ENCODE data around the gene EFNA2. TPM values are rescaled to one million over a fixed set of nuclear protein-coding genes. Genes with fewer than 3 reads are reported as not detected.

The EFNA2 gene
- polyA plus RNA-seq, 1 of the 3 experiments (the other 2 are of a cell fraction), result 1.1 TPM

DNA sequence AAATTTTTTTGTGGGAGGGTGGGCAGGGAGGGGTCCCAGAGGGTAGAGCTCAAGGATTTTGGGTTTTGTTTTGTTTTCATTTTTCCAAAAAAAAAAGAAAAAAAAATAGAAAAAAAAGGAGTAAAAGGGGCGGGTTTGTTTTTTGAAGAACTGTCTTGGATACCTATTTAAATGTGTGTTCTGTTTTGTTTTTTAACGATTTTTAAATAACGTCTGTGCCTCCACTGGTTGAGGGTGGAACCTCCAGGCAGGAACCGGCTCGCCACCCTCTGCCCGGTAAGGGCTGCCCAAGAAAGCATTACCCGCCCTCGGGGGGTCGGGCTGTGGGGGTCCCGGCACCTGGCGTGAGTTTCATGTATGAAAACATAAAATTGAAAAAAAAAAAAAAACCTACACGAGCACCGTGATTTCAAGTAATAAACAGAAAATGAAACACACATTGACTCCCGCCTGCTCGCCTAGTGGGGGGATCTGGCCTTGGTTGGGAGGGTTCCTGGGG is 26.9 kb upstream of the EFNA2 start:
- peaks cover 54 to 65% of the 10 kb centered on the region in 2 experiments for H3K4me1 ChIP-seq (ENCODE audit: control insufficient read depth in 1 of 2, insufficient read depth in 2 of 2, low read depth in 1 of 2, low read length in 1 of 2)
- 56% methylated on average over 15 of the region's 15 CpGs for WGBS (ENCODE audit: low lambda C conversion rate)
- DNase-seq, result no peak
- peaks cover 59% of the 10 kb centered on the region for H3K79me2 ChIP-seq (ENCODE audit: insufficient read depth)
- peaks cover 37 to 49% of the 10 kb centered on the region in 2 experiments for H3K36me3 ChIP-seq (replicated peaks in 1 of 2; ENCODE audit: control insufficient read depth in 1 of 2, insufficient read depth in 2 of 2, low read length in 1 of 2)
- peak overlapping the region; percentile 83 to 90 for H3K27ac ChIP-seq (ENCODE audit: low read depth in 2 of 2, low read length in 1 of 2)
- no peaks in the 10 kb centered on the region for H3K27me3 ChIP-seq (ENCODE audit: insufficient read depth)
- peaks cover 52% of the 10 kb centered on the region for H4K20me1 ChIP-seq (ENCODE audit: insufficient read depth)
- no peak overlapping the region for H3K4me3 ChIP-seq (ENCODE audit: low read depth in 2 of 2, low read length in 1 of 2)
- ChIA-PET POLR2A (interaction anchor here (2.6 to 4.8 kb wide), 2 partner anchors 10 to 15 kb away, joined by 9 to 34 read pairs; partner anchors contain the start of gene CIRBP), CTCF (interaction anchor here (3.1 to 18.6 kb wide), 3 partner anchors 7 to 16 kb away, joined by 13 to 594 read pairs (median 99); partner anchors contain the start of genes ATP5F1D and MIDN)
- H3F3A ChIP-seq (replicated peaks; ENCODE audit: insufficient read depth), result peaks cover 62% of the 10 kb centered on the region
- peak overlapping the region; percentile 41; the same call in 1 of the 2 replicates for H3K4me2 ChIP-seq
- no peak for TF ChIP-seq TCF12 (IDR thresholded peaks at IDR 0.05)
- TF ChIP-seq JUND (IDR thresholded peaks at IDR 0.05), result no peak
- no peak for TF ChIP-seq SMC3 (IDR thresholded peaks at IDR 0.05; ENCODE audit: low read depth, low read length)
- TF ChIP-seq YY1 (IDR thresholded peaks at IDR 0.05; ENCODE audit: low read depth), result no peak
- no peak for TF ChIP-seq EP300 (IDR thresholded peaks at IDR 0.05; ENCODE audit: borderline replicate concordance in 1 of 2, low read depth in 1 of 2, low read length in 1 of 2)
- no peak for TF ChIP-seq RCOR1 (IDR thresholded peaks at IDR 0.05; ENCODE audit: low read length)
- no peak for TF ChIP-seq RAD21 (IDR thresholded peaks at IDR 0.05; ENCODE audit: low read length)
- TF ChIP-seq RXRA (IDR thresholded peaks at IDR 0.05; ENCODE audit: borderline replicate concordance, low read depth), result no peak
- TF ChIP-seq, protein P1, sequence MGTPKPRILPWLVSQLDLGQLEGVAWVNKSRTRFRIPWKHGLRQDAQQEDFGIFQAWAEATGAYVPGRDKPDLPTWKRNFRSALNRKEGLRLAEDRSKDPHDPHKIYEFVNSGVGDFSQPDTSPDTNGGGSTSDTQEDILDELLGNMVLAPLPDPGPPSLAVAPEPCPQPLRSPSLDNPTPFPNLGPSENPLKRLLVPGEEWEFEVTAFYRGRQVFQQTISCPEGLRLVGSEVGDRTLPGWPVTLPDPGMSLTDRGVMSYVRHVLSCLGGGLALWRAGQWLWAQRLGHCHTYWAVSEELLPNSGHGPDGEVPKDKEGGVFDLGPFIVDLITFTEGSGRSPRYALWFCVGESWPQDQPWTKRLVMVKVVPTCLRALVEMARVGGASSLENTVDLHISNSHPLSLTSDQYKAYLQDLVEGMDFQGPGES (IDR thresholded peaks at IDR 0.05; ENCODE audit: low read depth, low read length), result no peak
- TF ChIP-seq MEF2A (IDR thresholded peaks at IDR 0.05; ENCODE audit: borderline replicate concordance, low read depth), result no peak
- no peak for TF ChIP-seq NRF1 (IDR thresholded peaks at IDR 0.05; ENCODE audit: low read depth, low read length)
- TF ChIP-seq POLR2AphosphoS5 (IDR thresholded peaks at IDR 0.05; ENCODE audit: low read depth, low read length), result no peak
- TF ChIP-seq ELF1 (IDR thresholded peaks at IDR 0.05), result no peak
- no peak for TF ChIP-seq TAF1 (IDR thresholded peaks at IDR 0.05; ENCODE audit: borderline replicate concordance, low read depth, low read length)
- TF ChIP-seq RFX5 (IDR thresholded peaks at IDR 0.05; ENCODE audit: low read length), result no peak
- TF ChIP-seq, protein P2, sequence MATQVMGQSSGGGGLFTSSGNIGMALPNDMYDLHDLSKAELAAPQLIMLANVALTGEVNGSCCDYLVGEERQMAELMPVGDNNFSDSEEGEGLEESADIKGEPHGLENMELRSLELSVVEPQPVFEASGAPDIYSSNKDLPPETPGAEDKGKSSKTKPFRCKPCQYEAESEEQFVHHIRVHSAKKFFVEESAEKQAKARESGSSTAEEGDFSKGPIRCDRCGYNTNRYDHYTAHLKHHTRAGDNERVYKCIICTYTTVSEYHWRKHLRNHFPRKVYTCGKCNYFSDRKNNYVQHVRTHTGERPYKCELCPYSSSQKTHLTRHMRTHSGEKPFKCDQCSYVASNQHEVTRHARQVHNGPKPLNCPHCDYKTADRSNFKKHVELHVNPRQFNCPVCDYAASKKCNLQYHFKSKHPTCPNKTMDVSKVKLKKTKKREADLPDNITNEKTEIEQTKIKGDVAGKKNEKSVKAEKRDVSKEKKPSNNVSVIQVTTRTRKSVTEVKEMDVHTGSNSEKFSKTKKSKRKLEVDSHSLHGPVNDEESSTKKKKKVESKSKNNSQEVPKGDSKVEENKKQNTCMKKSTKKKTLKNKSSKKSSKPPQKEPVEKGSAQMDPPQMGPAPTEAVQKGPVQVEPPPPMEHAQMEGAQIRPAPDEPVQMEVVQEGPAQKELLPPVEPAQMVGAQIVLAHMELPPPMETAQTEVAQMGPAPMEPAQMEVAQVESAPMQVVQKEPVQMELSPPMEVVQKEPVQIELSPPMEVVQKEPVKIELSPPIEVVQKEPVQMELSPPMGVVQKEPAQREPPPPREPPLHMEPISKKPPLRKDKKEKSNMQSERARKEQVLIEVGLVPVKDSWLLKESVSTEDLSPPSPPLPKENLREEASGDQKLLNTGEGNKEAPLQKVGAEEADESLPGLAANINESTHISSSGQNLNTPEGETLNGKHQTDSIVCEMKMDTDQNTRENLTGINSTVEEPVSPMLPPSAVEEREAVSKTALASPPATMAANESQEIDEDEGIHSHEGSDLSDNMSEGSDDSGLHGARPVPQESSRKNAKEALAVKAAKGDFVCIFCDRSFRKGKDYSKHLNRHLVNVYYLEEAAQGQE (IDR thresholded peaks at IDR 0.05; ENCODE audit: low read depth, low read length), result no peak
- TF ChIP-seq SIN3A (IDR thresholded peaks at IDR 0.05; ENCODE audit: borderline replicate concordance, low read depth, low read length), result no peak
- TF ChIP-seq, protein P3, sequence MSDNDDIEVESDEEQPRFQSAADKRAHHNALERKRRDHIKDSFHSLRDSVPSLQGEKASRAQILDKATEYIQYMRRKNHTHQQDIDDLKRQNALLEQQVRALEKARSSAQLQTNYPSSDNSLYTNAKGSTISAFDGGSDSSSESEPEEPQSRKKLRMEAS (IDR thresholded peaks at IDR 0.05; ENCODE audit: low read depth), result no peak
- no peak for TF ChIP-seq TEAD4 (IDR thresholded peaks at IDR 0.05; ENCODE audit: borderline replicate concordance, insufficient read depth)
- H3K9me2 ChIP-seq, result no peaks in the 10 kb centered on the region
- peak overlapping the region; percentile 49; the same call in 1 of the 2 replicates for H3K9ac ChIP-seq
- no peak overlapping the region for H2AFZ ChIP-seq (ENCODE audit: low read depth)
- H3K9me3 ChIP-seq, result no peaks in the 10 kb centered on the region

Measured in SK-N-SH (cell line).